Esophagus muscularis mucosa (tissue), 4 donors: ENCODE results near the gene NRG2. TPM values are rescaled to one million over a fixed set of nuclear protein-coding genes. Genes with fewer than 3 reads are reported as not detected.

Experiments used
- DNase-seq: peaks from one replicate; pipeline ENCODE4 v3.0.0-alpha.2; 2017; ENCODE audit errors: extremely low spot score
- H3K27ac ChIP-seq, 4 donors: fragments of 200-600 bp; sonication (generic); replicated peaks in 1 of 4; 1 replicate in 3 of 4; 2 replicates in 1 of 4; pipeline ENCODE4 v1.5.1; 2016 to 2019; ENCODE audit warnings: mild to moderate bottlenecking in 1 of 4
- H3K27me3 ChIP-seq, 4 donors: fragments of 200-600 bp; sonication (generic); one replicate each; pipeline versions ENCODE4 v1.5.1 to v1.6.0; 2016 to 2019
- H3K36me3 ChIP-seq, 4 donors: fragments of 200-600 bp; sonication (generic); one replicate each; pipeline ENCODE4 v1.5.1; 2016 to 2019
- H3K4me1 ChIP-seq, 4 donors: fragments of 200-600 bp; sonication (generic); one replicate each; pipeline ENCODE4 v1.5.1; 2016 to 2019
- H3K4me3 ChIP-seq, 4 donors: fragments of 200-600 bp; sonication (generic); 1 replicate in 2 of 4; 2 replicates in 2 of 4; pipeline ENCODE4 v1.5.1; 2016 to 2019; ENCODE audit warnings: mild to moderate bottlenecking in 4 of 4, moderate library complexity in 1 of 4
- H3K9me3 ChIP-seq, 4 donors: fragments of 200-600 bp; sonication (generic); 1 replicate in 3 of 4; 2 replicates in 1 of 4; pipeline ENCODE4 v1.5.1; 2016 to 2019
- EP300 ChIP-seq: sonication (generic); formaldehyde crosslinking; IDR thresholded peaks from one replicate; pipeline ENCODE4 v1.6.1; 2017; ENCODE audit warnings: antibody characterized with exemption
- POLR2A ChIP-seq: fragments of 450-650 bp; IDR thresholded peaks from one replicate; pipeline ENCODE4 v1.6.1; 2017; ENCODE audit warnings: antibody characterized with exemption, moderate library complexity, mild to moderate bottlenecking, low read depth
- POLR2AphosphoS5 ChIP-seq, 2 donors: sonication (generic); formaldehyde crosslinking; IDR thresholded peaks; one replicate each; pipeline ENCODE4 v1.6.1; 2017; ENCODE audit warnings: antibody characterized with exemption in 2 of 2
- WGBS: methylation state at CpG from one replicate; pipeline ENCODE4 v1.1.5; 2018; 5-methylcytosine and 5-hydroxymethylcytosine counted together
- intact Hi-C: fragments of 100-400 bp; cut with DNase I; formaldehyde crosslinking; loops from one replicate; pipeline ENCODE4 v1.15.1; 2023
- total RNA-seq, 4 donors: library from RNA; depleted of rRNA; stranded (reverse); fragments of >200 nt; gene quantifications; one replicate each; pipeline versions ENCODE4 v1.1.0 to v1.2.1, GENCODE V29; 2016
- TF ChIP-seq, protein P1 (sequence below), 3 experiments: fragments of 200-600 bp in 2 of 3; fragments of 450-650 bp in 1 of 3; sonication (generic) in 2 of 3; IDR thresholded peaks; one replicate each; pipeline ENCODE4 v1.5.1; 2017 to 2019; ENCODE audit warnings: antibody characterized with exemption in 3 of 3, mild to moderate bottlenecking in 2 of 3, moderate library complexity in 1 of 3

The NRG2 gene
- total RNA-seq, 4 donors from 2014 or later: 2.8 to 5.0 (median 4.1) TPM

DNA sequence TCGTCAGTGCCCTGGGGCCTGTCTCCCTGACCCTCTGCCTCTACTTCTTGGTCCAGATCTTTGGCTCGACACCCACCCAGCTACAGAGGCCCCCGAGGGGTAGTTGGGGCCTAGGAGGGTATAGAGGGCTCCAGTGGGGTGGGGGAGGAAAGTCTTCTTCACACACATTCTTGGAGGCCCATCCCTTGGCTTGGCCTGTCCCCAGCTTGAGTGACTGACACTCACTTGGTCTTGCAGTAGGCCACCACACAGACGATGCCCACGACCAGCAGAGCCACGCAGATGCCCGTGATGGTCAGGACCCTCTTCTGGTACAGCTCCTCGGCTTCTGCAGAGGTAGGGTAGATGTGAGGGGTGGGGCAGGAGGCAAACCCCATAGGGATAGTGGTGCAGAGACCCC lies 187.6 kb downstream of the NRG2 start:
- Histone ChIP-seq H3K27me3 (no peaks in the 10 kb centered on the region), H3K27ac (no peak overlapping the region), H3K4me1 (no peaks in the 10 kb centered on the region), H3K36me3 (peaks cover 0 to 26% (median 20%) of the 10 kb centered on the region in 4 donors), H3K9me3 (no peaks in the 10 kb centered on the region), H3K4me3 (no peak overlapping the region)
- TF ChIP-seq POLR2AphosphoS5 (IDR thresholded peaks at IDR 0.05): no peak
- TF ChIP-seq POLR2A: no peak
- TF ChIP-seq EP300: no peak
- TF ChIP-seq, protein P1, sequence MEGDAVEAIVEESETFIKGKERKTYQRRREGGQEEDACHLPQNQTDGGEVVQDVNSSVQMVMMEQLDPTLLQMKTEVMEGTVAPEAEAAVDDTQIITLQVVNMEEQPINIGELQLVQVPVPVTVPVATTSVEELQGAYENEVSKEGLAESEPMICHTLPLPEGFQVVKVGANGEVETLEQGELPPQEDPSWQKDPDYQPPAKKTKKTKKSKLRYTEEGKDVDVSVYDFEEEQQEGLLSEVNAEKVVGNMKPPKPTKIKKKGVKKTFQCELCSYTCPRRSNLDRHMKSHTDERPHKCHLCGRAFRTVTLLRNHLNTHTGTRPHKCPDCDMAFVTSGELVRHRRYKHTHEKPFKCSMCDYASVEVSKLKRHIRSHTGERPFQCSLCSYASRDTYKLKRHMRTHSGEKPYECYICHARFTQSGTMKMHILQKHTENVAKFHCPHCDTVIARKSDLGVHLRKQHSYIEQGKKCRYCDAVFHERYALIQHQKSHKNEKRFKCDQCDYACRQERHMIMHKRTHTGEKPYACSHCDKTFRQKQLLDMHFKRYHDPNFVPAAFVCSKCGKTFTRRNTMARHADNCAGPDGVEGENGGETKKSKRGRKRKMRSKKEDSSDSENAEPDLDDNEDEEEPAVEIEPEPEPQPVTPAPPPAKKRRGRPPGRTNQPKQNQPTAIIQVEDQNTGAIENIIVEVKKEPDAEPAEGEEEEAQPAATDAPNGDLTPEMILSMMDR (IDR thresholded peaks at IDR 0.05): no peak
- no peak for DNase-seq
- 89% methylated on average over 8 of the region's 8 CpGs for WGBS
- intact Hi-C loops: no loop called here

GRCh38 chr5:139854953-139855352 lies 188.1 kb downstream of the NRG2 start:
- WGBS: 96% methylated on average over 5 of the region's 5 CpGs
- Histone ChIP-seq H3K4me1 (no peaks in the 10 kb centered on the region), H3K9me3 (no peaks in the 10 kb centered on the region), H3K4me3 (no peak overlapping the region), H3K27ac (no peak overlapping the region), H3K36me3 (peaks cover 0 to 26% (median 20%) of the 10 kb centered on the region in 4 donors), H3K27me3 (no peaks in the 10 kb centered on the region)
- TF ChIP-seq POLR2A: no peak
- TF ChIP-seq EP300: no peak
- TF ChIP-seq, protein P1 (IDR thresholded peaks at IDR 0.05): no peak
- TF ChIP-seq POLR2AphosphoS5 (IDR thresholded peaks at IDR 0.05): no peak
- intact Hi-C loops: no loop called here
- DNase-seq: no peak

DNA sequence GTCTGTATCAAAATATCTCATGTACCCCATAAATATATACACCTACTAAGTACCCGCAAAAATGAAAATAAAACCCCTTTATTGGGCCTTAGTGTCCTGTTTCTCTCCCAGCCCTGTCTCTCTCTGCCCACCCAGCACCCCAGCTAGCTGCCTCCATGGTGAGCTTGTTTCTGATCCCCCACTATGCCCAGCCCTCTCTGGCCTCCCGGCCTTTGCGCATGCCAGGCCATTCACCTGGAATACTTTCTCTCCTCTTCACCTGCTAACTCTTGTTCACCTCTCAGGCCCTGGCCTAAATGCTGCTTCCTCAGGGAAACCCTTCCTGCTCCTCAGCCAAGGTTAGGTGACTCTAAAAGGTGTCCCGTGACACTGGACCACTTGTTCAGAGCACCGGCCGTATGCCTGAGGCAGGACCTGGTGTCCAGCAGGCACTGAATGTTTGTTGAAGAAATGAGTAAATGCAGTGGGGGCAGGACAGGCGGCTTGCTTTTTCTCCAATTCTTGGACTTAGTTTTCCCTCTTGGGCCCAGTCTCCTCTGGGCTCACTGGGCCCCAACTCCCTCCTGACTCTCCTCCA lies 189.0 kb downstream of the NRG2 start:
- Histone ChIP-seq H3K4me1 (peaks cover 0 to 3% (median 0%) of the 10 kb centered on the region in 4 donors), H3K4me3 (no peak overlapping the region), H3K27me3 (no peaks in the 10 kb centered on the region), H3K9me3 (no peaks in the 10 kb centered on the region), H3K36me3 (peaks cover 0 to 26% (median 20%) of the 10 kb centered on the region in 4 donors), H3K27ac (no peak overlapping the region)
- no peak for DNase-seq
- TF ChIP-seq POLR2AphosphoS5 (IDR thresholded peaks at IDR 0.05): no peak
- WGBS: 98% methylated on average over 7 of the region's 7 CpGs
- intact Hi-C loops: no loop called here

GRCh38 chr5:139852696-139853095 lies 190.4 kb downstream of the NRG2 start:
- Histone ChIP-seq H3K27me3 (no peaks in the 10 kb centered on the region), H3K4me1 (peaks cover 0 to 15% (median 6%) of the 10 kb centered on the region in 4 donors), H3K36me3 (peaks cover 0 to 26% (median 20%) of the 10 kb centered on the region in 4 donors), H3K4me3 (no peak overlapping the region), H3K27ac (no peak overlapping the region), H3K9me3 (no peaks in the 10 kb centered on the region)
- TF ChIP-seq POLR2A (no peak), EP300 (no peak), POLR2AphosphoS5 (IDR thresholded peaks at IDR 0.05) (no peak)
- TF ChIP-seq, protein P1 (IDR thresholded peaks at IDR 0.05): no peak
- 95% methylated on average over 8 of the region's 8 CpGs for WGBS
- intact Hi-C loops: no loop called here
- no peak for DNase-seq

GRCh38 chr5:139851558-139851957 lies 191.5 kb downstream of the NRG2 start:
- H3K9me3 ChIP-seq: no peaks in the 10 kb centered on the region
- intact Hi-C loops: no loop called here
- TF ChIP-seq, protein P1 (IDR thresholded peaks at IDR 0.05): no peak
- TF ChIP-seq EP300: no peak
- no peak for TF ChIP-seq POLR2AphosphoS5 (IDR thresholded peaks at IDR 0.05)
- H3K4me1 ChIP-seq: peaks cover 5 to 25% (median 14%) of the 10 kb centered on the region in 4 donors
- no peak overlapping the region for H3K27ac ChIP-seq
- H3K27me3 ChIP-seq: no peaks in the 10 kb centered on the region
- no peak for DNase-seq
- WGBS: 93% methylated on average over 19 of the region's 19 CpGs
- no peak overlapping the region for H3K4me3 ChIP-seq
- H3K36me3 ChIP-seq: peaks cover 0 to 26% (median 20%) of the 10 kb centered on the region in 4 donors
